ENCODE results near the gene GDPD5. TPM values are rescaled to one million over a fixed set of nuclear protein-coding genes. Genes with fewer than 3 reads are reported as not detected.

Gene GDPD5
- total and polyA plus RNA-seq, 9 of the 15 experiments (the other 6 are each of a cell fraction or from before 2014, with no cell fraction given) = 0.32 to 27.3 (median 8.0) TPM

GRCh38 chr11:75547617-75548058 is 21.9 kb upstream of the GDPD5 start (continued):
- TF ChIP-seq CTCF (IDR thresholded peaks at IDR 0.05 in 2 of 3, conservative IDR thresholded peaks at IDR 0.05 in 1 of 3; ENCODE audit: insufficient read depth in 2 of 3, low read depth in 1 of 3, low read length in 3 of 3) (peak; percentile 86 to 95 (median 91)), FOXP1 (CRISPR knock-in tag; IDR thresholded peaks at IDR 0.05) (no peak), MIER1 (IDR thresholded peaks at IDR 0.05; ENCODE audit: low read depth) (no peak), EZH2 (IDR thresholded peaks at IDR 0.05; ENCODE audit: borderline replicate concordance, low read depth, low read length) (no peak), IRF2 (CRISPR knock-in tag; IDR thresholded peaks at IDR 0.05) (no peak), STAG1 (CRISPR knock-in tag; IDR thresholded peaks at IDR 0.05; ENCODE audit: borderline replicate concordance) (peak; percentile 43; the same call in 1 of the 2 replicates), GTF3C2 (IDR thresholded peaks at IDR 0.05; ENCODE audit: borderline replicate concordance, extremely low read depth, insufficient read length) (no peak), BCOR (IDR thresholded peaks at IDR 0.05) (no peak), ZNF224 (CRISPR knock-in tag; IDR thresholded peaks at IDR 0.05) (no peak), PATZ1 (CRISPR knock-in tag; IDR thresholded peaks at IDR 0.05; ENCODE audit: borderline replicate concordance) (no peak), ZNF316 (IDR thresholded peaks at IDR 0.05) (no peak), POLR2G (IDR thresholded peaks at IDR 0.05; ENCODE audit: low read depth, low read length) (no peak), SRSF1 (IDR thresholded peaks at IDR 0.05; ENCODE audit: low read depth, low read length) (no peak), MBD2 (IDR thresholded peaks at IDR 0.05; ENCODE audit: borderline replicate concordance, low read depth) (no peak), ARNT (IDR thresholded peaks at IDR 0.05) (no peak), MEIS2 (IDR thresholded peaks at IDR 0.05; ENCODE audit: partially characterized antibody) (no peak), SIRT6 (IDR thresholded peaks at IDR 0.05; ENCODE audit: low read depth, low read length) (no peak), DEAF1 (CRISPR knock-in tag; IDR thresholded peaks at IDR 0.05) (peak; percentile 91), MTA2 (IDR thresholded peaks at IDR 0.05; ENCODE audit: low read depth) (no peak), ZNF561 (CRISPR knock-in tag; conservative IDR thresholded peaks at IDR 0.05) (no peak), ETV5 (CRISPR knock-in tag; IDR thresholded peaks at IDR 0.05; ENCODE audit: low read depth) (no peak), ZNF282 (CRISPR knock-in tag; IDR thresholded peaks at IDR 0.05) (no peak), ZSCAN32 (CRISPR knock-in tag; IDR thresholded peaks at IDR 0.05) (no peak)
